HepG2 (cell line): ENCODE data around the gene PHAX. TPM values are rescaled to one million over a fixed set of nuclear protein-coding genes. Genes with fewer than 3 reads are reported as not detected.

Experiments used
- ATAC-seq: fragments of 200-7000 bp; cut with Tn5 transposase; 3 replicates; pipeline ENCODE4 v1.9.1; 2020; ENCODE audit warnings: mild to moderate bottlenecking, moderate library complexity
- BruUV-seq: library from RNA; stranded (reverse); fragments of 400-500 nt; replicated peaks from 2 replicates; lab custom pipeline; 2021; lab: Mats Ljungman, UMichigan
- CTCF ChIA-PET: fragments of 300-600 bp; formaldehyde crosslinking; extraction: SDS; loops from one replicate; lab custom pipeline; 2021; ENCODE audit warnings: low total read pairs, inconsistent platforms, low intra/inter-chr PET ratio; lab: Yijun Ruan, JAX
- POLR2A ChIA-PET: fragments of 350-600 bp; sonication (Branson Sonifier 250); formaldehyde crosslinking; loops from one replicate; lab custom pipeline; 2020; ENCODE audit warnings: antibody characterized with exemption, inconsistent platforms; lab: Yijun Ruan, JAX
- DNase-seq: peaks from one replicate; pipeline ENCODE4 v3.0.0-alpha.2; 2015; ENCODE audit warnings: low spot score
- FAIRE-seq: peaks from 3 replicates; lab custom pipeline; 2011; peaks lifted over from hg19 to GRCh38; lab: Jason Lieb, UNC
- H2AFZ ChIP-seq: one replicate; pipeline ENCODE4 v1.6.1; 2011; ENCODE audit warnings: low read length, inconsistent platforms
- H3K27ac ChIP-seq: fragments of 300-600 bp; 3 replicates; pipeline ENCODE4 v1.8.0; 2011; ENCODE audit warnings: mixed run types, mild to moderate bottlenecking, mixed read lengths, low read length, inconsistent platforms; ENCODE audit not compliant: insufficient read depth; ENCODE audit errors: extremely low read length
- H3K27me3 ChIP-seq, 2 experiments: fragments of 200-600 bp in 1 of 2; 2 replicates in 1 of 2; 3 replicates in 1 of 2; pipeline versions ENCODE4 v1.6.0 to v1.8.0; 2011; ENCODE audit warnings: low read length in 2 of 2, mild to moderate bottlenecking in 2 of 2, moderate library complexity in 2 of 2, inconsistent platforms in 1 of 2; ENCODE audit not compliant: insufficient read depth in 2 of 2, control insufficient read depth in 1 of 2
- H3K36me3 ChIP-seq, 2 experiments: fragments of 200-600 bp in 1 of 2; replicated peaks in 1 of 2; 2 replicates in 1 of 2; 3 replicates in 1 of 2; pipeline versions ENCODE4 v1.5.1 to v1.8.0; 2011; ENCODE audit warnings: low read length in 2 of 2, inconsistent platforms in 1 of 2; ENCODE audit not compliant: insufficient read depth in 2 of 2, control insufficient read depth in 1 of 2
- H3K4me1 ChIP-seq: 2 replicates; pipeline ENCODE4 v1.5.1; 2012; ENCODE audit warnings: low read length, inconsistent platforms; ENCODE audit not compliant: insufficient read depth
- H3K4me2 ChIP-seq: 2 replicates; pipeline ENCODE4 v1.6.0; 2011; ENCODE audit warnings: low read depth, low read length, inconsistent platforms
- H3K4me3 ChIP-seq, 3 experiments: fragments of 200-600 bp in 1 of 3; sonication (generic), shearing (Covaris generic) in 1 of 3; replicated peaks in 1 of 3; 2 replicates each; pipeline ENCODE4 v1.5.1; 2011 to 2016; ENCODE audit warnings: low read length in 3 of 3, inconsistent platforms in 2 of 3, low read depth in 2 of 3, mild to moderate bottlenecking in 2 of 3, control low read depth in 1 of 3, mixed read lengths in 1 of 3; ENCODE audit not compliant: insufficient read depth in 1 of 3
- H3K79me2 ChIP-seq: one replicate; pipeline ENCODE4 v1.6.1; 2011; ENCODE audit warnings: low read length, inconsistent platforms; ENCODE audit not compliant: insufficient read depth
- H3K9ac ChIP-seq: 2 replicates; pipeline ENCODE4 v1.6.0; 2011; ENCODE audit warnings: mild to moderate bottlenecking, low read depth, low read length, inconsistent platforms; ENCODE audit not compliant: insufficient read depth
- H3K9me3 ChIP-seq: 2 replicates; pipeline ENCODE4 v1.5.1; 2012; ENCODE audit warnings: mild to moderate bottlenecking, low read length
- H4K20me1 ChIP-seq: 2 replicates; pipeline ENCODE4 v1.6.0; 2011; ENCODE audit warnings: inconsistent platforms, mild to moderate bottlenecking, low read length, moderate library complexity; ENCODE audit not compliant: insufficient read depth
- CREB1 ChIP-seq, 2 experiments: fragments of 450-650 bp in 1 of 2; IDR thresholded peaks; 2 replicates each; pipeline ENCODE4 v1.6.1; 2016 to 2017; ENCODE audit warnings: control low read depth in 1 of 2, mild to moderate bottlenecking in 1 of 2, missing compliant biosample characterization in 1 of 2, missing genetic modification characterization in 1 of 2
- HNF4A ChIP-seq: sonication (generic); formaldehyde crosslinking; IDR thresholded peaks from 2 replicates; pipeline ENCODE4 v1.4.0; 2020; ENCODE audit warnings: missing genetic modification reagents
- SIX1 ChIP-seq: sonication (generic); formaldehyde crosslinking; IDR thresholded peaks from 2 replicates; pipeline ENCODE4 v1.4.0; 2020; ENCODE audit warnings: missing genetic modification reagents, borderline replicate concordance
- SRSF1 ChIP-seq: fragments of 200-400 bp; formaldehyde crosslinking; optimal IDR thresholded peaks from 2 replicates; pipeline ENCODE3; 2017; ENCODE audit warnings: mild to moderate bottlenecking, low read depth, low read length, moderate library complexity
- TCF12 ChIP-seq, 2 experiments: fragments of 450-650 bp in 1 of 2; sonication (generic) in 1 of 2; formaldehyde crosslinking in 1 of 2; IDR thresholded peaks; 2 replicates each; pipeline versions ENCODE4 v1.6.1 to v1.8.0; 2017 to 2022; ENCODE audit warnings: antibody characterized with exemption in 1 of 2, mild to moderate bottlenecking in 1 of 2, missing genetic modification reagents in 1 of 2, moderate library complexity in 1 of 2
- ZBTB38 ChIP-seq: sonication (generic); formaldehyde crosslinking; IDR thresholded peaks from 2 replicates; pipeline ENCODE4 v1.5.1; 2020; ENCODE audit warnings: mild to moderate bottlenecking, missing genetic modification reagents
- ZNF138 ChIP-seq: sonication (generic); formaldehyde crosslinking; IDR thresholded peaks from 2 replicates; pipeline ENCODE4 v1.5.0; 2020; ENCODE audit warnings: mild to moderate bottlenecking, low read depth, missing genetic modification reagents
- ZNF747 ChIP-seq: sonication (generic); formaldehyde crosslinking; IDR thresholded peaks from 2 replicates; pipeline ENCODE4 v1.8.1; 2023; ENCODE audit warnings: missing genetic modification reagents, mild to moderate bottlenecking, borderline replicate concordance
- WGBS: methylation state at CpG from one replicate; pipeline ENCODE4 v1.1.6; 2017; ENCODE audit warnings: low lambda C conversion rate; 5-methylcytosine and 5-hydroxymethylcytosine counted together
- in situ Hi-C: cut with HindIII; loops from 2 replicates; pipeline ENCODE4 v1.10.0; 2017; ENCODE audit warnings: low pct_unique_long_range_greater_than_20kb; ENCODE audit not compliant: extremely low pct_ligation_motif_present
- intact Hi-C: fragments of 100-400 bp; cut with micrococcal nuclease; formaldehyde crosslinking; loops from one replicate; pipeline ENCODE4 v1.10.0; 2022; ENCODE audit not compliant: unreplicated experiment
- polyA plus RNA-seq, 8 experiments: library from polyadenylated mRNA; depleted of rRNA in 3 of 8; stranded (reverse) in 7 of 8; unstranded in 1 of 8; fragments of >200 nt; fragmentation: Illumina TruSeq in 4 of 8; extraction: Trizol in 4 of 8; gene quantifications; 2 replicates each; pipeline versions ENCODE4 v1.2.1 to v1.2.3, GENCODE V29; 2011 to 2016; ENCODE audit warnings: low read depth in 4 of 8, missing spikeins in 1 of 8, mixed read lengths in 1 of 8; ENCODE audit not compliant: insufficient read depth in 1 of 8
- total RNA-seq, 5 experiments: library from RNA; depleted of rRNA; stranded (reverse); fragments of >200 nt; fragmentation: Illumina TruSeq; extraction: Trizol; gene quantifications; 2 replicates each; pipeline ENCODE4 v1.2.3, GENCODE V29; 2016; ENCODE audit warnings: low read depth in 1 of 5
- TF ChIP-seq, protein P1 (sequence below): sonication (generic); formaldehyde crosslinking; IDR thresholded peaks from 2 replicates; pipeline ENCODE4 v1.4.0; 2020; ENCODE audit warnings: missing genetic modification reagents, mild to moderate bottlenecking, borderline replicate concordance
- TF ChIP-seq, protein P2 (sequence below): sonication (generic); formaldehyde crosslinking; conservative IDR thresholded peaks from 2 replicates; pipeline ENCODE4 v1.4.0; 2020; ENCODE audit warnings: mild to moderate bottlenecking, missing genetic modification reagents, moderate library complexity
- TF ChIP-seq, protein P3 (sequence below): sonication (generic); formaldehyde crosslinking; IDR thresholded peaks from 2 replicates; pipeline ENCODE4 v1.4.0; 2020; ENCODE audit warnings: mild to moderate bottlenecking, missing genetic modification reagents

The PHAX gene
- total and polyA plus RNA-seq, 2 of the 13 experiments (the other 11 are each of a cell fraction or from before 2014, with no cell fraction given) = 20.0 to 59.7 TPM

DNA sequence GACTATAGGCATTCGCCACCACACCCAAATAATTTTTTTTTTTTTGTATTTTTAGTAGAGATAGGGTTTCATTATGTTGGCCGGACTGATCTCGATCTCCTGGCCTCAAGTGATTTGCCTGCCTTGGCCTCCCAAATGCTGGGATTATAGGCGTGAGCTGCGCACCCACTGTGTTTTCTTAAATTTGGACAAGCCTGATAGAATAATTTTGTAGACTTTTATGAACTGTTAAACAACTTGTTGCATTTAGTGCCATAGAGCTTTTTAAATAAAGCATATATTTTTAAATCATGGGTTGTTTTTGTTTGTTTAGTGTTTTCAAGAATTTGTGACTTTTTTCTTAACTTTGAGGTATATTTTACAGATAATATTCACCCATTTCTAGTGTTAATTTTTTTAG, 4.8 kb downstream of the PHAX start:
- TF ChIP-seq ZNF138 (no peak), ZNF747 (no peak), TCF12 (IDR thresholded peaks at IDR 0.05) (no peak), TCF12 (CRISPR knock-in tag; IDR thresholded peaks at IDR 0.05) (no peak), SRSF1 (no peak)
- TF ChIP-seq, all 625 proteins: peak for 0
- Histone ChIP-seq H4K20me1 (peaks cover 3% of the 10 kb centered on the region; the same call in 1 of the 2 replicates), H3K9me3 (no peaks in the 10 kb centered on the region), H3K4me3 (peak overlapping the region in 2 of 3 experiments; percentile 16; a peak in 2 of 6 replicates), H2AFZ (no peak overlapping the region), H3K79me2 (peaks cover 75% of the 10 kb centered on the region), H3K36me3 (peaks cover 3 to 38% of the 10 kb centered on the region in 2 experiments), H3K27me3 (no peaks in the 10 kb centered on the region; a peak in 1 of 5 replicates), H3K4me1 (peaks cover 43% of the 10 kb centered on the region), H3K4me2 (peak overlapping the region; percentile 19; the same call in 1 of the 2 replicates), H3K27ac (no peak overlapping the region), H3K9ac (peak overlapping the region; percentile 29; the same call in 1 of the 2 replicates)
- ChIA-PET POLR2A (no interaction called here), CTCF (no interaction called here)
- intact Hi-C loops = no loop called here
- FAIRE-seq (no peak), DNase-seq (no peak), ATAC-seq (no peak)
- WGBS = 92% methylated on average over 5 of the region's 5 CpGs
- BruUV-seq = no TSS peak
- in situ Hi-C loops = no loop called here

DNA sequence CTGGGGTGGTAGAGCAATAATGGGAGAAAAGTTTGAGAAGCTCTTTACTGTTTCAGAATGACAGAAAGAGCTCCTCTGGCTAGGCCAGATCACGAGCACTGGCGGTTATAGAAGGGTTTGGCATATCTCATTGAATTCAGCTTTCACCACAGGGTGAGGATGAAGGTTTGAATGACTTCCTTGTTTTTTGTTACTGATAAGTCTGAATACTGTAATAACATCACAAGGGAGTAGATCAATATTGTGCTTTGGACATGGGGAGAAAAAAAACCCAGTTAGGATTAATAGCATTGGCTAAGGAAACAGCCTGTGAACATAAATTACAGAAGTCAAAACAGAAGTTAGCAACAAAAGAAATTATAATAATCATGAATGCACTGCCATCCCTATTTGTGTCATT, 9.4 kb downstream of the PHAX start:
- Histone ChIP-seq H3K4me1 (peaks cover 28% of the 10 kb centered on the region), H3K27me3 (no peaks in the 10 kb centered on the region), H3K4me2 (no peak overlapping the region), H3K9me3 (no peaks in the 10 kb centered on the region), H2AFZ (no peak overlapping the region), H4K20me1 (no peaks in the 10 kb centered on the region; the same call in 1 of the 2 replicates), H3K36me3 (peaks cover 5 to 52% of the 10 kb centered on the region in 2 experiments), H3K9ac (no peak overlapping the region), H3K27ac (no peak overlapping the region), H3K79me2 (peaks cover 62% of the 10 kb centered on the region), H3K4me3 (no peak overlapping the region)
- ATAC-seq = peak; percentile 78
- FAIRE-seq = no peak
- no TSS peak for BruUV-seq
- intact Hi-C loops (no loop called here), in situ Hi-C loops (no loop called here)
- 90% methylated on average over 2 of the region's 2 CpGs for WGBS
- POLR2A ChIA-PET = interaction anchor here (1.5 to 1.8 kb wide), 2 partner anchors 9 to 15 kb away, joined by 4 read pairs; partner anchors contain the start of genes ALDH7A1 and PHAX
- DNase-seq = no peak
- TF ChIP-seq, protein P1, sequence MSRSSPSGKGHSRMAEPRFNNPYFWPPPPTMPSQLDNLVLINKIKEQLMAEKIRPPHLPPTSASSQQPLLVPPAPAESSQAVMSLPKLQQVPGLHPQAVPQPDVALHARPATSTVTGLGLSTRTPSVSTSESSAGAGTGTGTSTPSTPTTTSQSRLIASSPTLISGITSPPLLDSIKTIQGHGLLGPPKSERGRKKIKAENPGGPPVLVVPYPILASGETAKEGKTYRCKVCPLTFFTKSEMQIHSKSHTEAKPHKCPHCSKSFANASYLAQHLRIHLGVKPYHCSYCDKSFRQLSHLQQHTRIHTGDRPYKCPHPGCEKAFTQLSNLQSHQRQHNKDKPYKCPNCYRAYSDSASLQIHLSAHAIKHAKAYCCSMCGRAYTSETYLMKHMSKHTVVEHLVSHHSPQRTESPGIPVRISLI (CRISPR knock-in tag) = peak; percentile 51; the same call in 1 of the 2 replicates
- TF ChIP-seq, protein P2, sequence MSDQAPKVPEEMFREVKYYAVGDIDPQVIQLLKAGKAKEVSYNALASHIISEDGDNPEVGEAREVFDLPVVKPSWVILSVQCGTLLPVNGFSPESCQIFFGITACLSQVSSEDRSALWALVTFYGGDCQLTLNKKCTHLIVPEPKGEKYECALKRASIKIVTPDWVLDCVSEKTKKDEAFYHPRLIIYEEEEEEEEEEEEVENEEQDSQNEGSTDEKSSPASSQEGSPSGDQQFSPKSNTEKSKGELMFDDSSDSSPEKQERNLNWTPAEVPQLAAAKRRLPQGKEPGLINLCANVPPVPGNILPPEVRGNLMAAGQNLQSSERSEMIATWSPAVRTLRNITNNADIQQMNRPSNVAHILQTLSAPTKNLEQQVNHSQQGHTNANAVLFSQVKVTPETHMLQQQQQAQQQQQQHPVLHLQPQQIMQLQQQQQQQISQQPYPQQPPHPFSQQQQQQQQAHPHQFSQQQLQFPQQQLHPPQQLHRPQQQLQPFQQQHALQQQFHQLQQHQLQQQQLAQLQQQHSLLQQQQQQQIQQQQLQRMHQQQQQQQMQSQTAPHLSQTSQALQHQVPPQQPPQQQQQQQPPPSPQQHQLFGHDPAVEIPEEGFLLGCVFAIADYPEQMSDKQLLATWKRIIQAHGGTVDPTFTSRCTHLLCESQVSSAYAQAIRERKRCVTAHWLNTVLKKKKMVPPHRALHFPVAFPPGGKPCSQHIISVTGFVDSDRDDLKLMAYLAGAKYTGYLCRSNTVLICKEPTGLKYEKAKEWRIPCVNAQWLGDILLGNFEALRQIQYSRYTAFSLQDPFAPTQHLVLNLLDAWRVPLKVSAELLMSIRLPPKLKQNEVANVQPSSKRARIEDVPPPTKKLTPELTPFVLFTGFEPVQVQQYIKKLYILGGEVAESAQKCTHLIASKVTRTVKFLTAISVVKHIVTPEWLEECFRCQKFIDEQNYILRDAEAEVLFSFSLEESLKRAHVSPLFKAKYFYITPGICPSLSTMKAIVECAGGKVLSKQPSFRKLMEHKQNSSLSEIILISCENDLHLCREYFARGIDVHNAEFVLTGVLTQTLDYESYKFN (CRISPR knock-in tag) = peak; percentile 21; the same call in 1 of the 2 replicates
- TF ChIP-seq SIX1 (CRISPR knock-in tag) = peak; percentile 90
- TF ChIP-seq HNF4A (CRISPR knock-in tag) = 0 out of 2 replicates have a peak, but pooled peaks have one; percentile 15
- no peak for TF ChIP-seq ZBTB38
- TF ChIP-seq CREB1 (IDR thresholded peaks at IDR 0.05) = no peak
- TF ChIP-seq CREB1 (CRISPR knock-in tag; IDR thresholded peaks at IDR 0.05) = 0 out of 2 replicates have a peak, but pooled peaks have one; percentile 20
- TF ChIP-seq, protein P3, sequence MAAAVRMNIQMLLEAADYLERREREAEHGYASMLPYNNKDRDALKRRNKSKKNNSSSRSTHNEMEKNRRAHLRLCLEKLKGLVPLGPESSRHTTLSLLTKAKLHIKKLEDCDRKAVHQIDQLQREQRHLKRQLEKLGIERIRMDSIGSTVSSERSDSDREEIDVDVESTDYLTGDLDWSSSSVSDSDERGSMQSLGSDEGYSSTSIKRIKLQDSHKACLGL (CRISPR knock-in tag) = no peak
- CTCF ChIA-PET = no interaction called here
